Neuronal stem cell (in vitro differentiated cells): ENCODE data around the gene PAPSS2.

ENCODE experiments used
- DNase-seq: peaks from one replicate; pipeline ENCODE4 v3.0.0-alpha.2; 2013; ENCODE audit warnings: low spot score
- H2AFZ ChIP-seq: one replicate; pipeline ENCODE4 v1.6.1; 2013; ENCODE audit warnings: mild to moderate bottlenecking, low read length, inconsistent platforms
- H2AK5ac ChIP-seq: 2 replicates; pipeline ENCODE4 v1.6.1; 2013; ENCODE audit warnings: low read depth, mild to moderate bottlenecking, inconsistent platforms, low read length, moderate library complexity, mixed read lengths
- H2BK120ac ChIP-seq: 2 replicates; pipeline ENCODE4 v1.6.1; 2013; ENCODE audit warnings: low read depth, mild to moderate bottlenecking, inconsistent platforms, low read length, moderate library complexity, mixed read lengths
- H2BK12ac ChIP-seq: one replicate; pipeline ENCODE4 v1.6.1; 2013; ENCODE audit warnings: low read length, inconsistent platforms
- H2BK15ac ChIP-seq: 2 replicates; pipeline ENCODE4 v1.6.1; 2013; ENCODE audit warnings: mild to moderate bottlenecking, low read length, inconsistent platforms, mixed read lengths
- H2BK5ac ChIP-seq: one replicate; pipeline ENCODE4 v1.6.1; 2013; ENCODE audit warnings: inconsistent platforms, mild to moderate bottlenecking, low read length, moderate library complexity
- H3K14ac ChIP-seq: one replicate; pipeline ENCODE4 v1.6.1; 2013; ENCODE audit warnings: low read length, inconsistent platforms
- H3K18ac ChIP-seq: 2 replicates; pipeline ENCODE4 v1.6.1; 2013; ENCODE audit warnings: low read length, inconsistent platforms
- H3K23ac ChIP-seq: 2 replicates; pipeline ENCODE4 v1.6.1; 2013; ENCODE audit warnings: low read depth, mild to moderate bottlenecking, mixed read lengths, low read length, inconsistent platforms; ENCODE audit not compliant: poor library complexity
- H3K27ac ChIP-seq: replicated peaks from 3 replicates; pipeline ENCODE4 v1.5.1; 2013; ENCODE audit warnings: low read length, inconsistent platforms
- H3K27me3 ChIP-seq, 3 experiments: 2 replicates each; pipeline ENCODE4 v1.6.1; 2013; ENCODE audit warnings: low read length in 3 of 3, mild to moderate bottlenecking in 2 of 3, inconsistent platforms in 1 of 3, low read depth in 1 of 3, mixed read lengths in 1 of 3, moderate library complexity in 1 of 3; ENCODE audit not compliant: control insufficient read depth in 3 of 3, insufficient read depth in 3 of 3
- H3K36me3 ChIP-seq, 2 donors: replicated peaks in 1 of 2; 2 replicates each; pipeline ENCODE4 v1.6.1; 2013; ENCODE audit warnings: low read length in 2 of 2; ENCODE audit not compliant: control insufficient read depth in 2 of 2, insufficient read depth in 2 of 2
- H3K4ac ChIP-seq: 2 replicates; pipeline ENCODE4 v1.6.1; 2013; ENCODE audit warnings: inconsistent platforms, mild to moderate bottlenecking, low read length, moderate library complexity
- H3K4me1 ChIP-seq, 2 donors: 1 replicate in 1 of 2; 2 replicates in 1 of 2; pipeline ENCODE4 v1.6.1; 2013; ENCODE audit warnings: low read length in 2 of 2, low read depth in 1 of 2; ENCODE audit not compliant: control insufficient read depth in 2 of 2, insufficient read depth in 1 of 2
- H3K4me2 ChIP-seq: one replicate; pipeline ENCODE4 v1.6.1; 2013; ENCODE audit warnings: mild to moderate bottlenecking, low read length, inconsistent platforms; ENCODE audit not compliant: insufficient read depth, poor library complexity, severe bottlenecking
- H3K4me3 ChIP-seq, 2 donors: 2 replicates each; pipeline ENCODE4 v1.5.1; 2013; ENCODE audit warnings: low read length in 2 of 2, mild to moderate bottlenecking in 2 of 2, inconsistent platforms in 1 of 2, moderate library complexity in 1 of 2
- H3K79me1 ChIP-seq: one replicate; pipeline ENCODE4 v1.6.1; 2013; ENCODE audit warnings: low read depth, mild to moderate bottlenecking, inconsistent platforms, low read length, moderate library complexity
- H3K9ac ChIP-seq: one replicate; pipeline ENCODE4 v1.6.1; 2013; ENCODE audit warnings: mild to moderate bottlenecking, low read depth, low read length, inconsistent platforms; ENCODE audit not compliant: poor library complexity
- H3K9me3 ChIP-seq, 2 donors: replicated peaks in 1 of 2; 2 replicates each; pipeline versions ENCODE3 to v1.6.1; 2013; ENCODE audit warnings: low read length in 2 of 2, mild to moderate bottlenecking in 2 of 2, inconsistent platforms in 1 of 2, low read depth in 1 of 2, mixed read lengths in 1 of 2, moderate library complexity in 1 of 2; ENCODE audit not compliant: control insufficient read depth in 2 of 2, insufficient read depth in 1 of 2
- H4K8ac ChIP-seq: one replicate; pipeline ENCODE4 v1.6.1; 2013; ENCODE audit warnings: low read depth, mild to moderate bottlenecking, inconsistent platforms, low read length, moderate library complexity
- H4K91ac ChIP-seq: one replicate; pipeline ENCODE4 v1.6.1; 2013; ENCODE audit warnings: low read length, low read depth, mild to moderate bottlenecking, inconsistent platforms; ENCODE audit not compliant: poor library complexity
- WGBS, 2 donors: extraction: QIAGEN DNeasy Blood & Tissue Kit; methylation state at CpG; one replicate each; pipeline ENCODE4 v1.1.7; 2013; ENCODE audit warnings: missing lambda C conversion rate in 2 of 2, mixed read lengths in 1 of 2; ENCODE audit not compliant: insufficient read length in 2 of 2, insufficient replicate concordance in 1 of 2; ENCODE audit errors: extremely low coverage in 2 of 2; 5-methylcytosine and 5-hydroxymethylcytosine counted together

PAPSS2 gene

DNA sequence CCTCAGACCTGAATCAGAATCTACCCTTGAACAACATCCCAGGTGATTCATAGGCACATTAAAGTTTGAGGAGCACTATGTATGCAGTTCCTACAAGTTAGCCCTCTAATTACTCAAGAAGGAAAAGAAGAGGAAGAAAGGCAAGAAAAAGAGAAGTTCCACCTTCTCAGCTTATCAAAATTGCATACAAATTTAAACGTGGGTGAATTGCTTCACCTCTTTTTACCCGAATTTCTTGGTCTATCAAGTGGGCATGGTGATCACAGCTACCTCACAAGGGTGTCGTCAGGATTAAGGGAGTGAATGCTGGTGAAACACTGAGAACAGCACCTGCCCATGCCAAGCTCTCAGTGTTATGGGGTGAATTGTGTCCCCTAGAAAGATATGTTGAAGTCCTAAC is 43.8 kb upstream of the PAPSS2 start:
- H3K27me3 ChIP-seq, result peaks cover 0 to 15% (median 0%) of the 10 kb centered on the region in 3 experiments
- no peak overlapping the region for H3K27ac ChIP-seq
- H3K4me3 ChIP-seq, result no peak overlapping the region
- H3K4me1 ChIP-seq, result peaks cover 0 to 3% of the 10 kb centered on the region in 2 donors
- H3K4me2 ChIP-seq, result no peak overlapping the region
- no peak overlapping the region for H2BK120ac ChIP-seq
- H2AFZ ChIP-seq, result no peak overlapping the region
- H3K14ac ChIP-seq, result no peak overlapping the region
- no peak overlapping the region for H4K91ac ChIP-seq
- no peak overlapping the region for H3K23ac ChIP-seq
- H3K36me3 ChIP-seq, result no peaks in the 10 kb centered on the region
- H3K18ac ChIP-seq, result no peak overlapping the region
- DNase-seq, result no peak
- WGBS, 2 donors, result no CpG with 5 or more reads among the region's 3 CpGs
- H3K4ac ChIP-seq, result no peak overlapping the region
- H4K8ac ChIP-seq, result no peak overlapping the region
- no peaks in the 10 kb centered on the region for H3K79me1 ChIP-seq
- H2BK12ac ChIP-seq, result no peak overlapping the region
- H2AK5ac ChIP-seq, result no peak overlapping the region
- no peak overlapping the region for H2BK5ac ChIP-seq
- no peak overlapping the region for H3K9ac ChIP-seq
- H3K9me3 ChIP-seq, result peaks cover 0 to 2% of the 10 kb centered on the region in 2 donors
- no peak overlapping the region for H2BK15ac ChIP-seq

GRCh38 chr10:87617503-87617902 is 42.2 kb upstream of the PAPSS2 start:
- Histone ChIP-seq H3K4me2 (no peak overlapping the region), H2BK120ac (no peak overlapping the region), H3K18ac (no peak overlapping the region), H3K23ac (no peak overlapping the region), H2BK12ac (no peak overlapping the region), H3K27me3 (peaks cover 0 to 15% (median 0%) of the 10 kb centered on the region in 3 experiments), H3K4me1 (peaks cover 0 to 3% of the 10 kb centered on the region in 2 donors), H2AK5ac (no peak overlapping the region), H4K91ac (no peak overlapping the region), H3K36me3 (no peaks in the 10 kb centered on the region), H2BK15ac (no peak overlapping the region), H2BK5ac (no peak overlapping the region), H3K27ac (no peak overlapping the region), H4K8ac (no peak overlapping the region), H3K9me3 (no peaks in the 10 kb centered on the region), H3K79me1 (no peaks in the 10 kb centered on the region), H2AFZ (no peak overlapping the region), H3K4ac (no peak overlapping the region), H3K9ac (no peak overlapping the region), H3K4me3 (no peak overlapping the region), H3K14ac (no peak overlapping the region)
- no CpG with 5 or more reads among the region's 1 CpG for WGBS, 2 donors
- DNase-seq, result no peak

DNA sequence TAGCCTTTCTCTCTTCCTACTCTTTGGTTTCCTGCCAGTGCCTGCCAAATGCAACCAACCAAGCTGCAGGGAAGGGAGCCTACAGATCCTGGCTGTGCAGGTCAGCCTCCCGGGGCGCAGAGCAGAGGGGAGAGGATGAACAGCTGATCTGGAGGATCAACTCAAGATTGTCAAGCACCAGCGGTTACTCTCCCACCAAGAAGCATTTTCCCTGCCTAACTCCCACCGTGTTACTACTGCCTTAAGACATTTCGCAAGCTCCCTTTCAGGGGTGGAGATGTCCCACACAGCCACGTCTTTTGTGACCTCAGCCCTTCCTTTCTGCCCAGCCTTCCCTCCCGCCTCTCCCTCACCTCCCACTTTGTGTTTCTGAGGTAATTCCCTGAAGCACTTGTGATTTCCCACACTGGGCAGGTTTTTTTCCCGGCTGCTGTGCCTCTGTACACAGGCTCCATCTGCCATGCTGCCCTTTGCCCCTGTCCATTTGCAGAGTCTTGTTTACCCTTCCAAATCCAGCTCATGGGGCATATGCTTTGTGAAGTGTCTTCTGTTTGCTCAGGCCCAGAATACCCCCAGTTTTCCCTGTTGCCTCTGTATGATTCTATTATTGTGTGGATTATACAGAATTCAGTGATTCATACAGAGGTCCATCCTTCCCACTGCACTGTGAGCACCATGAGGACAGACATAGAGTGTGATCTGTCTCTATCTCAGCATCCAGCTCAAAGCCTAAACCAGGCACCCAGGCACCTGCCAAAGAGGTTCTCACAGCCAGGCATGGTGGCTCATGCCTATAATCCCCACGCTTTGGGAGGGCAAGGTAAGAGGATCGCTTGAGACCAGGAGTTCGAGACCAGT is 40.9 kb upstream of the PAPSS2 start:
- Histone ChIP-seq H3K4me2 (no peak overlapping the region), H3K36me3 (no peaks in the 10 kb centered on the region)

GRCh38 chr10:87619705-87620104 is 40.0 kb upstream of the PAPSS2 start:
- peaks cover 0 to 15% (median 0%) of the 10 kb centered on the region in 3 experiments for H3K27me3 ChIP-seq
- H3K36me3 ChIP-seq, result no peaks in the 10 kb centered on the region
- no peak overlapping the region for H3K9ac ChIP-seq
- no peak overlapping the region for H2AFZ ChIP-seq
- no peak overlapping the region for H3K4me2 ChIP-seq
- no peaks in the 10 kb centered on the region for H3K9me3 ChIP-seq
- H3K27ac ChIP-seq, result no peak overlapping the region
- H3K4me3 ChIP-seq, result no peak overlapping the region
- no peak overlapping the region for H2BK5ac ChIP-seq
- H4K8ac ChIP-seq, result no peak overlapping the region
- H2BK15ac ChIP-seq, result no peak overlapping the region
- H3K23ac ChIP-seq, result no peak overlapping the region
- no peak overlapping the region for H4K91ac ChIP-seq
- H3K4ac ChIP-seq, result no peak overlapping the region
- H3K4me1 ChIP-seq, result peaks cover 0 to 3% of the 10 kb centered on the region in 2 donors
- no peak overlapping the region for H2BK12ac ChIP-seq
- no peak overlapping the region for H3K14ac ChIP-seq
- H2BK120ac ChIP-seq, result no peak overlapping the region
- no peak overlapping the region for H2AK5ac ChIP-seq
- no CpG with 5 or more reads among the region's 5 CpGs for WGBS, 2 donors
- no peaks in the 10 kb centered on the region for H3K79me1 ChIP-seq
- no peak for DNase-seq
- H3K18ac ChIP-seq, result no peak overlapping the region

More for the DNA sequence above, 40.9 kb upstream of the PAPSS2 start:
- Histone ChIP-seq H3K23ac (no peak overlapping the region), H2AK5ac (no peak overlapping the region), H4K8ac (no peak overlapping the region), H3K27me3 (peaks cover 0 to 15% (median 0%) of the 10 kb centered on the region in 3 experiments), H2AFZ (no peak overlapping the region), H2BK120ac (no peak overlapping the region), H2BK5ac (no peak overlapping the region), H2BK12ac (no peak overlapping the region), H3K27ac (no peak overlapping the region), H3K9ac (peak overlapping the region; percentile 53), H4K91ac (no peak overlapping the region), H3K14ac (no peak overlapping the region), H3K4me3 (no peak overlapping the region), H3K9me3 (no peaks in the 10 kb centered on the region), H3K4ac (no peak overlapping the region), H2BK15ac (peak overlapping the region; percentile 70), H3K4me1 (peaks cover 0 to 3% of the 10 kb centered on the region in 2 donors), H3K79me1 (no peaks in the 10 kb centered on the region), H3K18ac (no peak overlapping the region)
- WGBS, 2 donors, result no CpG with 5 or more reads among the region's 11 CpGs
- DNase-seq, result no peak
